ENCODE results near the gene ADAMTS9.

Gene ADAMTS9

DNA sequence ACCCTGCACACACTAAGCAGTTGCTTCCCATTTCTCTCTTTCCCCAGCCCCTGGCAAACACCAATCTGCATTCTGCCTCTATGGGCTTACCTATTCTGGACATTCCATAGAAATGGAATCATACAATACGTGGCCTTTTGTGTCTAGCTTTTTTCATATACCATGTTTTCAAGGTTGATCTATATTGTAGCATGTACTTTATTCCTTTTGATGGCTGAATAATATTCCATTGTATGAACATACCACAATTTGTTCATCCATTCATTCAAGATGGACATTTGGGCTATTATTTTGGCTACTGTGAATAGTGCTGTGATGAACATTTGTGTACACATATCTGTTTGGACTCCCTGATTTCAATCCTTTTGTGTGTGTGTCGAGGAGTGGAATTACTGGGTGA lies 18.1 kb upstream of the ADAMTS9 start:
- no peaks in the 10 kb centered on the region for H3K4me1 Mint-ChIP-seq
- no peak overlapping the region for H3K4me3 Mint-ChIP-seq
- no peaks in the 10 kb centered on the region for H3K27me3 Mint-ChIP-seq
- H3K36me3 Mint-ChIP-seq, result no peaks in the 10 kb centered on the region
- no peak overlapping the region for H3K27ac Mint-ChIP-seq
- ATAC-seq (replicated peaks) (no peak), DNase-seq (no peak)
- peaks cover 4 to 6% of the 10 kb centered on the region in 2 donors for H3K9me3 Mint-ChIP-seq

DNA sequence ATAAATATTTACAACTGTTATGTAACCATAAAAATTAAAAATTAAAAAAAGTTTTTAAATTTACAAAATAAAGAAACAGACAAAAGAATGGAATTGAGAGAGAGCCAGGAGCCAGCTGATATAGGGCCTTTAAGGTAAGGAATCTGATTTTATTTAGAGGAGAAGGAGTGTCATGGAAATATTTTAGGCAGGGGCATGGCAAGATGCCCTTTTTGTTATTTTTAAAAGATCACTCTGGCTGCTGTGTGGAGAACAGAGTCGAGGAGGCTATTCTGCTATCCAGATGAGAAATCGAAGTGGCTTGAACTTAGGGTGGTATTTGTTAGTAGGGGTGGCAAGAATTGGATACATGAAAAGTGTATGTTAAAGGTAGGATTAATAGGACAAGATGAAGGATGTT lies 9.1 kb upstream of the ADAMTS9 start:
- ATAC-seq (replicated peaks), result no peak
- no peak overlapping the region for H3K27ac Mint-ChIP-seq

DNA sequence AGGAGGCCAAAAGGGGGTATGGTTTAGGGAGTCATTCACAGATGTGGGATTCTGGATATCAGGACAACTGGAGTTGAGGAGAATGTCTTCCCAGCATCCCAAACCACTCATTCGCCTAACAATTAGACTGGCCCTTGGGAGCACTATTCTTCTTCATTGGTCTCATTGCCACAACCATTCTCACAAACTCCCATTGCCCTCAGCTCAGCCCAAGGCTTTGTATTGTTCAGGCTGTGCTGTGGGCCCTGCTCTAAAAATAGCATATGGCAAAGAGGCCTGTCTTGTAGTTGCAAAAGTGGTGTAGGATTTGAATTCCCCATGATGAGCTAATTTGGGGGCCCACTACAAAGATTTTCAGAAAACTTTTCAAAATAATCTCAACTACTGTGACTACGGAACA lies 6.3 kb upstream of the ADAMTS9 start:
- no peaks in the 10 kb centered on the region for H3K4me1 Mint-ChIP-seq
- no peak for DNase-seq
- no peak overlapping the region for H3K27ac Mint-ChIP-seq
- H3K4me3 Mint-ChIP-seq, result no peak overlapping the region
- H3K27me3 Mint-ChIP-seq, result peaks cover 0 to 17% of the 10 kb centered on the region in 2 donors
- no peaks in the 10 kb centered on the region for H3K36me3 Mint-ChIP-seq
- no peak for ATAC-seq (replicated peaks)
- H3K9me3 Mint-ChIP-seq, result peaks cover 1 to 3% of the 10 kb centered on the region in 2 donors

More for the DNA sequence above, 9.1 kb upstream of the ADAMTS9 start:
- no peak for DNase-seq
- H3K27me3 Mint-ChIP-seq, result peaks cover 0 to 6% of the 10 kb centered on the region in 2 donors
- peaks cover 1 to 11% of the 10 kb centered on the region in 2 donors for H3K9me3 Mint-ChIP-seq
- H3K4me1 Mint-ChIP-seq, result no peaks in the 10 kb centered on the region
- no peak overlapping the region for H3K4me3 Mint-ChIP-seq
- H3K36me3 Mint-ChIP-seq, result no peaks in the 10 kb centered on the region

DNA sequence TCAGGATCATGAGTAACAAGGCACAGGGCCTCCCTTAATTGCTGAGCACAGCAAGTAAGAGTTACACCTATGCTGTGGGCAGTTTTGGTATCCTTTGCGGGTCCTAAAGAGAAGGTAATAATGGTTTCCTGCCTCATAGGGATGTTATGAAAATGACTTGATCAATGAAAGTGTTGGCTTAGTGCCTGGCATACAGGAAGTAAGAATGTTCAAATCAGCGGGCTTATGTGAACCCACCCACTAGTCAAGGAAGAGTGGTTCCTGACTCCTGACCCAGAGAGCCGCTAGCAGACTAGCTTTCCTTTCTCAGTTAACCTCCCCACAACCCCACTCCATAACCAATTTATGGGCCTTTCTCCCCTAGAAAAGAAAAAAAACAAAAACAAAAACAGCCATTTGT lies 5.2 kb upstream of the ADAMTS9 start:
- Mint-ChIP-seq H3K27ac (no peak overlapping the region), H3K4me3 (no peak overlapping the region), H3K4me1 (peaks cover 4 to 8% of the 10 kb centered on the region in 2 donors), H3K9me3 (peaks cover under 1 to 1% of the 10 kb centered on the region in 2 donors), H3K36me3 (no peaks in the 10 kb centered on the region), H3K27me3 (peaks cover 10 to 28% of the 10 kb centered on the region in 2 donors)
- ATAC-seq (replicated peaks) (no peak), DNase-seq (no peak)

DNA sequence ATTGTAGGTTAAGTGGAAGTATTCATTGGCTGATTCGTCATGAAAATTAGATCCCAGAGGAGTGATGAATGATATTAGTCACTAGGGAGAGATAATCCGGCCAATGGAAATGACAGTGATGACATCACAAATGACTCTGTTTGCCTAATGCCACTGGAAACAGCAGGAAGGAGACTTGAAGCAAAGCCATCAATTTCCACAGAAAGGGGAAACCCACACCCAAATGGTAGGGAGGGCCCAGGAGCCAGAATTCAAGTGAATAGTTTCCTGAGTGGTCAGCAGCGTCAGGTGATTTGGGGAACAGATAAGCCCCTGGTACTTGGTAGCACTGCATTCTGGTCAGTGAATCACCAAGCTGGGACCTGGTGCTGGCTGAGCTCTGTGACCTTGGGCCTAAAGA lies 3.3 kb upstream of the ADAMTS9 start:
- Mint-ChIP-seq H3K9me3 (peaks cover 0 to 1% of the 10 kb centered on the region in 2 donors), H3K4me1 (peaks cover 9 to 15% of the 10 kb centered on the region in 2 donors), H3K4me3 (no peak overlapping the region), H3K27me3 (peaks cover 22 to 47% of the 10 kb centered on the region in 2 donors), H3K36me3 (peaks cover 0 to 1% of the 10 kb centered on the region in 2 donors), H3K27ac (no peak overlapping the region)
- DNase-seq (no peak), ATAC-seq (replicated peaks) (no peak)

DNA sequence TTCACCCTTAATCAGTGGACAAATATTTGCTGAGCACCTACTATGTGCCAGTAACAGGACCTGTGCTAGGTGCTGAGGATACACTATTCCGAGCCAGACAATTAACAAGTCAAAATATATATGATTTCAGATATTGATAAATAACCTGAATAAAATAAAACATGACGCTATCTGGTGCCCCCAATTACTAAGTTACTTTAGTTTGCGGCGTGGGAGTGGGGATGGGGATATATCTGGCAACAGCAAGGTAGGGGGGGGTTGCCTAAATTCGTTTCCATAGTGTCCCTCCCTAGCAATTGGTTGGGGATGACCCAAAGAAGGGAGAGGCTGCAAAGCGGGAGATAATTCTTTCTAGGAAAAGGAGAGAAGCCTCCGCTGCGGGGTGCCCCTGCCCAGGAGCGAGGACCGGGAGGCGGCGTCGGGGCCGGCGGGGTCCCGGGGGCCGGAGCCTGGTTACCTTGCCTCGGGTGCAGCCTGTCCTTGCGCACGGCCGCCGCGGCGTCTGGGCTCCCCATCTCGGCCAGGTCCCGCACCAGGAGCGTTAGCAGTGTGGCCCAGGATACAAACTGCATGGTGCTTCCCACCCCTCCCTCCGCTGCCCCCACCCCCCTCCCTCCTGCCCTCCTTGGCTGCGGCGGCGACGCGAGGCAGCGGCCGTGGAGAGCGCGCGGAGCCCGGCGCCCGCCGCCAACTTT lies 567 bp downstream of the ADAMTS9 start:
- ATAC-seq (replicated peaks) (no peak), DNase-seq (no peak)
- peaks cover 47 to 77% of the 10 kb centered on the region in 2 donors for H3K27me3 Mint-ChIP-seq
- peak overlapping the region; percentile 59 for H3K27ac Mint-ChIP-seq
- peaks cover 0 to 1% of the 10 kb centered on the region in 2 donors for H3K36me3 Mint-ChIP-seq
- H3K4me3 Mint-ChIP-seq, result peak overlapping the region in 1 of 2 donors; percentile 46
- H3K4me1 Mint-ChIP-seq, result peaks cover 9 to 20% of the 10 kb centered on the region in 2 donors
- peaks cover 3 to 4% of the 10 kb centered on the region in 2 donors for H3K9me3 Mint-ChIP-seq

DNA sequence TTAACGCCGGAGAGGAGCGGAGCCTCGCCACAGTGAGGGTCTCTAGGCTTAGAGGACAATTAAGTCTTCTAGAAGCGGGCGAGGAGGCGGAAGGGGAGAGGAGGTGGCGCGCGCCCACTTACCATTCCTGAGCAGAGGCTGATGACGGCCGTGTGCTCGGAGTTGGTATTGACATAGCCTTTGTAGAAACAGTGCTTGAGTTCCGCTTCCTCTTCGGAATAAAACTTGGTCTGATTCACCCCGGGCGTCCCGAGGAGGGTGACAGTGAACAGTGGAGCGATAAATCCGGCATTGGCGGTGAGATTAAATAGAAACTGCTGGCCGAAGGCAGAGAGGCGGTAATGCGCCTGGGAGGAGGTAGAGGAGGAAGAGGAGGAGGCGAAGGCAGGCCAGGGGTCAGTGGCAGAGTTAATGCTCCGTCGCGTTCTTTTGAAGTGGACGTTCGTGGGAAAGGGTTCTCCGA lies 1.3 kb downstream of the ADAMTS9 start:
- peak; percentile 77 to 82 for ATAC-seq (replicated peaks)
- peak; percentile 10 for DNase-seq
- H3K4me3 Mint-ChIP-seq, result peak overlapping the region; percentile 56 to 72
- H3K4me1 Mint-ChIP-seq, result peaks cover 9 to 20% of the 10 kb centered on the region in 2 donors
- peaks cover 0 to 1% of the 10 kb centered on the region in 2 donors for H3K36me3 Mint-ChIP-seq
- H3K27me3 Mint-ChIP-seq, result peaks cover 47 to 70% of the 10 kb centered on the region in 2 donors
- H3K9me3 Mint-ChIP-seq, result peaks cover 3 to 4% of the 10 kb centered on the region in 2 donors
- peak overlapping the region; percentile 83 for H3K27ac Mint-ChIP-seq

DNA sequence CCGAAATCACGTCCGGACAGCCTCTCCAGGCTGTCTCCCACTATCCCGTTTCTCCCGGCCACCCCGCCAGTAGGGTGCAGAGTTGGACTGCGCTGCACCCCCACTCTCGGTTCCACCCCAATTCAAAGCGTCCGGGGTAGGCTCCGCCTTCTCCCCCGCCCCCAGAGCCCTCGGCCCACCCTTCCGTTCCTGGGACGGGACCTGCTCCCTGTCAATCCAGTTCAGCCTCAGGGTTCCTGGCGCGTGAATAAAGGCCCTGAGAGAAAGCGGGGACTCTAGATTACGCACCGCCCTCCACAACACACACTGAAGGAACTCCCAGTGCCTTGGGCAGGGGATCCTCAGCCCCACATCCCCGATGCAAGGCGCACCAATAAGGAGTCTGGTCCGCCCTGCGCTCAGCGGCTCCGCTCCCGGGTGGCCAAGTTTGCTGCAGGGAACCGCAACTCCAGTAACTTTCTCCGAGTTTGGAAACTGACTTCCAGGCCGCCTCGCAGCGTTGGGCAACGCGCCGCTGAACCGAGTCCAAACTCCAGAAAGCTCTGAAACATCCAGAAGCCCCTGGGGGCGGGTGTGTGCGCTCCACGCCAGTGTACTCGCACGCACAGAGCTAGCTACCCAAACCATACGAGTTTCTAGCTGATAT lies 1.9 kb downstream of the ADAMTS9 start:
- peak overlapping the region; percentile 83 for H3K27ac Mint-ChIP-seq
- peak overlapping the region; percentile 56 to 72 for H3K4me3 Mint-ChIP-seq
- peaks cover 0 to 1% of the 10 kb centered on the region in 2 donors for H3K36me3 Mint-ChIP-seq
- DNase-seq (no peak), ATAC-seq (replicated peaks) (peak; percentile 44 to 52)
- peaks cover 9 to 20% of the 10 kb centered on the region in 2 donors for H3K4me1 Mint-ChIP-seq
- H3K9me3 Mint-ChIP-seq, result peaks cover 3 to 4% of the 10 kb centered on the region in 2 donors
- peaks cover 47 to 64% of the 10 kb centered on the region in 2 donors for H3K27me3 Mint-ChIP-seq

DNA sequence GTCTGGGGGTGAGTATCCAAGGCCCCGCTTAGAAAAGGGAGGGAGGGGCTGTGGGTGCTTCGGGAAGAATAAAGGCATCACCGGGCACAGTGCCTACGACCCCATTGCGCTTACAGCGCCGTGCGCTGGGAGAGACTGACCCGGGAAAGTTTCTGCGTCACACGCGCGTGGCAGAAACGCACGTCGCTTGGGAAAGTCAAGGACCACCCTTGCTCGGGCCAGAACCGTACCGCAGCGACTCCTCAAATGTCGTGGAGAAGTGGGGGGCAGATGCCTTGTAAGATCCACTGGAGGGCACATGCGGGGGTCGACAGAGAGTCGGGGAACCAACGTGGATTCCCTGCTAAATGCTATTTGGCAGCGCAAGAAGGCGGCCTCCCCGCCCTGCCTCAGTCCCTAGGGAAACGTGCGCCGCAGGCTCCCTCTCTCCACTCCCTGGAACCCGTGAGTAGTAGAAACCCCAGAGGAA lies 2.4 kb downstream of the ADAMTS9 start:
- Mint-ChIP-seq H3K4me1 (peaks cover 9 to 20% of the 10 kb centered on the region in 2 donors), H3K36me3 (peaks cover 0 to 1% of the 10 kb centered on the region in 2 donors), H3K9me3 (peaks cover 3 to 4% of the 10 kb centered on the region in 2 donors), H3K27me3 (peaks cover 47 to 63% of the 10 kb centered on the region in 2 donors), H3K4me3 (peak overlapping the region in 1 of 2 donors; percentile 49), H3K27ac (no peak overlapping the region)
- DNase-seq, result no peak
- ATAC-seq (replicated peaks), result no peak

DNA sequence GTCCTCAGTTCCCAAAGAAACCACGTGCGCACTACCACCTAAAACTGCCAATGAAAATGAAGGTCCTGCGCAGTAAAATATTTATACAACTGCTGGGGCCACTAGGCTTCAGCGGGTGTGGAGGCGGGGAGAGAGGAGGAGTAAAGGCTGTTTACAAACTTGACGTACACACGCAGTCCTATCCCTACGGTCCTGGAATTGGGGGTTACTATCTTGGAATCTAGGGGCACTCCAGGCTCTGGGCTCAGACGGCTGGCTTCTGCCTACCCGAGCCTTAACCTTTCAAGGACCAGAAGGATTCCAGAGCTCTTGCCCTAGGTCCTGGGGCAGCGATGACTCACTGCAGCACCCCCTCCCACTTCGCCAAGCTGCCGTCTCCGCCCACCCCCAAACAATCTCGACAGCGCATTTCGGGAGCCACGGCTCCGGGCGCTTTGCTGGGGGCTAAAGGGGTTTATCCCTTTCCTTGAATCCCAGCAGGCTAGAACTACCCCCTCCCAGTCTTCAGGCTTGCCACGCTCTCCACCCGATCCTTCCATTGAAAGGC lies 3.0 kb downstream of the ADAMTS9 start:
- ATAC-seq (replicated peaks) (no peak), DNase-seq (no peak)
- H3K4me3 Mint-ChIP-seq, result no peak overlapping the region
- H3K27me3 Mint-ChIP-seq, result peaks cover 47 to 63% of the 10 kb centered on the region in 2 donors
- no peak overlapping the region for H3K27ac Mint-ChIP-seq
- H3K36me3 Mint-ChIP-seq, result peaks cover 0 to 1% of the 10 kb centered on the region in 2 donors
- H3K9me3 Mint-ChIP-seq, result peaks cover 3 to 4% of the 10 kb centered on the region in 2 donors
- H3K4me1 Mint-ChIP-seq, result peaks cover 9 to 20% of the 10 kb centered on the region in 2 donors

DNA sequence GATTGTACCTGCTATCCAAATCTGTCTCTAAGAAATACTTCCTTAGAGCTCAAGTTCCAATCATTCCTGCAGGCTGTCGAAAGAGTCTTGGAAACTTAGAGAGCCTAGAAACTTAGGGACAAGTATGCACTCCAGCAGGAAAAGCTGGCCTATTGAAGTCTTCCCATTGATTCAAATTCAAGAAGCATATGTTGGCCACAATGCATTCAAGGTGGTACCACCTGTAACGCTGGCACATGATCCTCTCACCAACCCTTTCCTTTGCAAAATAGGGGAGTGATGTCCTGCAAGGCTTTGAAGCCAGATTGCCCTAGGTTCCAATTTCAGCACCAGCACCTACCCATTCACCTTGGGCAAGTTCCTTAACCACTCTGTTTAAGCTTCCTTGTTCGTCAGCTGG lies 6.0 kb downstream of the ADAMTS9 start:
- Mint-ChIP-seq H3K9me3 (peaks cover 3 to 4% of the 10 kb centered on the region in 2 donors), H3K27ac (no peak overlapping the region), H3K27me3 (peaks cover 33 to 41% of the 10 kb centered on the region in 2 donors)

DNA sequence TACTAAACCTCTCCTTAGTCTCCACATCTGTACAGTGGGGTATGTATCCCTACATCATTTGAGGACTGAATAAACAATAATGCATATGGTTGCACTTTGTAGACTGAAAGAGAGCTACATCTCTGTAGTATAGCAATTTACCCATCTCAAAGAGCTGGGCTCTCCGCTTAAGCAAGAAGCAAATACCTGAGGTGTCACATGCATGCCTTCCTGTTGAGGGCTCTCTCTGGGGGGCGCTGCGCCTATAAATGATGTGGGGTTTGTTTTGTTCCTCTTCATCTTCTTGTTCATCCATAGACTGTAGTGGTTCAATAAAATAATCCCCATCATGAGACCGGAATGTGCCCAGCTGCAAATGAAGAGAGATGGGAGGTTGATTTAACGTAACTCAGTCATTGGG lies 6.8 kb downstream of the ADAMTS9 start:
- H3K4me1 Mint-ChIP-seq, result peaks cover 0 to 5% of the 10 kb centered on the region in 2 donors
- no peak overlapping the region for H3K4me3 Mint-ChIP-seq
- no peak overlapping the region for H3K27ac Mint-ChIP-seq
- no peak for DNase-seq
- no peaks in the 10 kb centered on the region for H3K36me3 Mint-ChIP-seq
- peaks cover 25 to 33% of the 10 kb centered on the region in 2 donors for H3K27me3 Mint-ChIP-seq
- peaks cover 3 to 4% of the 10 kb centered on the region in 2 donors for H3K9me3 Mint-ChIP-seq
- ATAC-seq (replicated peaks), result no peak

More for the DNA sequence above, 6.0 kb downstream of the ADAMTS9 start:
- no peak for ATAC-seq (replicated peaks)
- Mint-ChIP-seq H3K4me3 (no peak overlapping the region), H3K36me3 (peaks cover 0 to 1% of the 10 kb centered on the region in 2 donors), H3K4me1 (peaks cover 3 to 13% of the 10 kb centered on the region in 2 donors)
- DNase-seq, result no peak

DNA sequence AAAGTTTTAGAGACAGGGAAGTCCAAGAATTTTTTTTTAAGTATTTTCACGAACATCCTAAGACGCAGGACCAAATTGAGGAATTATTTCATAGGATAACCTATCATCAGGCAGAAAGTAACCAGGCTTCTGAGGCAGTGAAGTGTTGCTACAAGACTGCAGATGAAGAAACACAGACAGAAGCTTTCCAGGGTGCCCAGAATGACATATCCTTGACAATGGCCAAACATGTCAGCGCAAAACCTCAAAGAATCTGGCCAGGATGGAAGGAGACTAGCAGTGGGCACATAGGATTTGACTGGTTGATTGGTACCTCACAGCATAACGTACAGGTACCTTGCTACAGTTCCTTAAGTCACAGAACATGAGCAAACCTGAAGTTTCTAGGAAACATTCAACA lies 7.5 kb downstream of the ADAMTS9 start:
- no peak overlapping the region for H3K4me3 Mint-ChIP-seq
- peaks cover 3 to 4% of the 10 kb centered on the region in 2 donors for H3K9me3 Mint-ChIP-seq
- H3K36me3 Mint-ChIP-seq, result no peaks in the 10 kb centered on the region
- no peak for ATAC-seq (replicated peaks)
- H3K4me1 Mint-ChIP-seq, result no peaks in the 10 kb centered on the region
- DNase-seq, result no peak
- H3K27me3 Mint-ChIP-seq, result peaks cover 19 to 26% of the 10 kb centered on the region in 2 donors
- H3K27ac Mint-ChIP-seq, result no peak overlapping the region

DNA sequence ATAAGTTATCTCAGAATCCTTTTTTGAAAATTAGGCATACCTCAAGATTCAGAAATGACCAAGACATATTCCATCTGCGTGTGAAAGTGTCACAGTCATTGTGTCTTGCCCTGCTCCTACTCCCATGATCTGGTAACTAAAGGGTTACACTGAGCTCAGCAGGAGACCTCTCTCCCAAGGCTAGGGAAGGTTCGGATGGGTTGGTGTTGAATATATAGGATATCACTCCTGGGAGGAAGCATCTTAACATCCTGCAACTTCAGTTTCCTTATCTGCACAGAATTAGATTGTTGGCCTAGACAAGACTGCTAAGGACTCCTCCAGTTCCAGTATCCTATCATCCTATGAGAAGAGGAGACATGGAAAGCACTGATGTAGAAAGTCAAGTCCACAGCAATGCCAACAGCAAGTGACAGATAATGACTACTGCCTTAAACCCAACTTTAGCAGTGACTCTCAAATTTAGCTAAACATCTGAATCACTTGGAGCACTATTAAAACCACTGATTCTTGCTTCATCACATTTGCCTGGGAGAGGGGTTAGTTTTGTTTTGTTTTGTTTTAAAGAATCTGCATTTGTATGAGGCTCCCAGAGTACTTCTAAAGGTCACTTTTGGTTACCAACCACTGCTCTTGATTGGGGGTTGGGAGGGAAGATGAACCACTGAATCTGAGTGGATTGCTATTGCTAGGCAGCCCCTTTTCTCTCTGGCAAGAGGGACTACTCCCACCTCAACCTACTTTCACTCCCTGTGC lies 9.7 kb downstream of the ADAMTS9 start:
- Mint-ChIP-seq H3K4me3 (no peak overlapping the region), H3K27ac (no peak overlapping the region), H3K4me1 (no peaks in the 10 kb centered on the region), H3K36me3 (no peaks in the 10 kb centered on the region), H3K9me3 (no peaks in the 10 kb centered on the region), H3K27me3 (peaks cover 0 to 4% of the 10 kb centered on the region in 2 donors)
- no peak for DNase-seq
- no peak for ATAC-seq (replicated peaks)
